Astrocyte of the spinal cord (primary cell): ENCODE results near the gene DCTPP1.
"Not testable (repeated sequence)": the region's sequence is repeated elsewhere in the genome, so short reads cannot be mapped to it uniquely, and the experiment has no call there.

Source experiments
- DNase-seq: peaks from one replicate; pipeline ENCODE4 v3.0.0; 2011; ENCODE audit warnings: low read depth, low spot score
- H3K4me3 ChIP-seq: 2 replicates; pipeline ENCODE4 v1.5.1; 2011; ENCODE audit warnings: low read depth, mild to moderate bottlenecking, low read length, moderate library complexity
- in situ Hi-C: cut with HindIII; loops from 2 replicates; pipeline ENCODE4 v1.10.0; 2017; ENCODE audit warnings: low sequenced_read_pairs
- TF ChIP-seq, protein P1 (sequence below): IDR thresholded peaks from 2 replicates; pipeline ENCODE4 v1.5.1; 2012; ENCODE audit warnings: low read depth, mild to moderate bottlenecking, low read length, inconsistent platforms

The DCTPP1 gene

DNA sequence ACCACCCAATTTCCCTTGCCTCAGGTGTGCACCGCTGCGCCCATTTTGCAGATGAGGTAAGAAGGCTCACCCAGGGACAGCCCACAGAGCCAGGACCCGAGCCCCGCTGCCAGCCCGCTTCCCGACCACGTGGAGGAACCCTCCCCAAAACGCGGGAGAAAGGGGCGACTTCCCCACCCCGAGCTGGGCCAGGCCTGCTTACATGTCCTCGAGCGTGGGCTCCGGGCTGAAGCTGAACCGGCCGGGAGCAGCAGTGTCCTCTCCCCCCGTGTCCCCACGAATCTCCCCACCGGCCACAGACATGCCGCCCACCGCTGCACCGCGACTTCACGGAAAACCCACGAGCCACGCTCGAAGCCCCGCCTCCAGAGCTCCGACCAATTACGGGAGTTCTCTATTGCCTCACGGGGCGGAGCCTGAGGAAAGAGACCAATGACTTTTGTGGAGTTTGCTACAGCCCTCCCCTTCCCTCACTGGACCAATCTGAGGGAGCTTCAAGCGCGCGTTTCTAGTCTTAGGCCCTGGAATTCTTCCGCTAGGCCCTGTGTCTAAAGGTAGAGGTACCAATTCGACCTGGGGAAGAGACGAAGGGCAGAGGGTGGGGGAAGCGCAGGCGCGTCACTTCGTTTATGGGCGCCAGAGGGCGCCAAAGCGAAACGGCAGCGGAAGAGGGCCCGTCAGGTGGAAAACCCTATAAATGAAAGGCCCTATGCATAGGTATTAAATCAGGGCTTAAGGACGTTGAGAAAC lies at the start of gene DCTPP1:
Gene DCTPP1 (minus strand): TSS at position 353 of the 750 bp plus-strand sequence. CDS start 50 bp downstream, at position 303.
- TF ChIP-seq, protein P1, sequence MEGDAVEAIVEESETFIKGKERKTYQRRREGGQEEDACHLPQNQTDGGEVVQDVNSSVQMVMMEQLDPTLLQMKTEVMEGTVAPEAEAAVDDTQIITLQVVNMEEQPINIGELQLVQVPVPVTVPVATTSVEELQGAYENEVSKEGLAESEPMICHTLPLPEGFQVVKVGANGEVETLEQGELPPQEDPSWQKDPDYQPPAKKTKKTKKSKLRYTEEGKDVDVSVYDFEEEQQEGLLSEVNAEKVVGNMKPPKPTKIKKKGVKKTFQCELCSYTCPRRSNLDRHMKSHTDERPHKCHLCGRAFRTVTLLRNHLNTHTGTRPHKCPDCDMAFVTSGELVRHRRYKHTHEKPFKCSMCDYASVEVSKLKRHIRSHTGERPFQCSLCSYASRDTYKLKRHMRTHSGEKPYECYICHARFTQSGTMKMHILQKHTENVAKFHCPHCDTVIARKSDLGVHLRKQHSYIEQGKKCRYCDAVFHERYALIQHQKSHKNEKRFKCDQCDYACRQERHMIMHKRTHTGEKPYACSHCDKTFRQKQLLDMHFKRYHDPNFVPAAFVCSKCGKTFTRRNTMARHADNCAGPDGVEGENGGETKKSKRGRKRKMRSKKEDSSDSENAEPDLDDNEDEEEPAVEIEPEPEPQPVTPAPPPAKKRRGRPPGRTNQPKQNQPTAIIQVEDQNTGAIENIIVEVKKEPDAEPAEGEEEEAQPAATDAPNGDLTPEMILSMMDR, result peak; percentile 71
- peak within 1 kb of the TSS; percentile 76 for H3K4me3 ChIP-seq
- DNase-seq, result peak; percentile 98
- in situ Hi-C loops, result no loop called here

GRCh38 chr16:30478766-30479478 lies 49.1 kb upstream of the DCTPP1 start:
- DNase-seq, result no peak
- TF ChIP-seq, protein P1, result no peak
- H3K4me3 ChIP-seq, result no peak overlapping the region
- in situ Hi-C loops, result no loop called here

DNA sequence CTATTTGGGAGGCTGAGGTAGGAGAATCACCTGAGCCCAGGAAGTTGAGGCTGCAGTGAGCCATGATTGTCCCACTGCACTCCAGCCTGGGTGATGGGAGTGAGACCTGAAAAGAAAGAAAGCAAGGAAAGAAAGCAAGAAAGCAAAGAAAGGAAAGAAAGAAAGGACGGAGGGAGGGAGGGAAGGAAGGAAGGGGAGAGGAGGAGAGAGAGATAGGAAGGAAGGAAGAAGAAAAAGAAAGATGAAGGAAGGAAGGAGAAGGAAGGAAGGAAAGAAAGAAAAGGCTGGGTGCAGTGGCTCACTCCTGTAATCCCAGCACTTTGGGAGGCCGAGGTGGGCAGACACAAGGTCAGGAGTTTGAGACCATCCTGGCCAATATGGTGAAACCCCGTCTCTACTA lies 47.9 kb upstream of the DCTPP1 start:
- in situ Hi-C loops, DNase-seq, H3K4me3 ChIP-seq: not testable (repeated sequence)

DNA sequence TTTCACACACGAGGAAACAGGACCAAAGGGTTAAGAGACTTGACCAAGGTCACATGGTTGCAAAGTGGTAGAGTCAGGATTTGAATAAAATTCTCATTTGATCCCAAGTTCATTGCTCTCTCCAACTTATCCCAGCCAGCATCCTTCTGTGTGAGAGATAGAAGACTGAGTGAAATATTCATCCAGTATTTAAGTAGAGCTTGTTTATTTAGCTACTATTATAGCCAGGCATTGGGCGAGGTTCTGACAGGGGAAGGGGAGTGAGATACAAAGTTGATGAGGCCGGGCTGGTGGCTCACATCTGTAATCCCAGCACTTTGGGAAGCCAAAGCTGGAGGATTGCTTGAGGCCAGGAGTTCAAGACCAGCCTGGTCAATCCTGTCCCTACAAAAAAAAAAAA lies 47.2 kb upstream of the DCTPP1 start:
- H3K4me3 ChIP-seq, result no peak overlapping the region
- in situ Hi-C loops, result no loop called here
- no peak for DNase-seq
- TF ChIP-seq, protein P1, result no peak

DNA sequence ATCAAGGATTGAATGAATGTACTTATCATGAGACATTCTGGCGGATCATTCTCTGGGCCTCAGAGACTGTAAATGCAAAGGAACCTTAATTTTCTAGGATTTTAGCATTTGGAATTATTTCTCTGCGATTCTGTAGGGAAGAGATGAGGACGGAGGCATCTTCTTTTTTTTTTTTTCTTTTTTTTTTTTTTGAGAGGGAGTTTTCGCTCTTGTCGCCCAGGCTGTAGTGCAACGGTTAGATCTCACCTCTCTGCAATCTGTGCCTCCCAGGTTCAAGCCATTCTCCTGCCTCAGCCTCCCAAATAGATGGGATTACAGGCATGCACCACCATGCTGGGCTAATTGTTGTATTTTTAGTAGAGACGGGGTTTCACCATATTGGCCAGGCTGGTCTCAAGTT lies 44.9 kb upstream of the DCTPP1 start:
- TF ChIP-seq, protein P1, result no peak
- DNase-seq, result no peak
- in situ Hi-C loops, result no loop called here
- H3K4me3 ChIP-seq, result no peak overlapping the region

DNA sequence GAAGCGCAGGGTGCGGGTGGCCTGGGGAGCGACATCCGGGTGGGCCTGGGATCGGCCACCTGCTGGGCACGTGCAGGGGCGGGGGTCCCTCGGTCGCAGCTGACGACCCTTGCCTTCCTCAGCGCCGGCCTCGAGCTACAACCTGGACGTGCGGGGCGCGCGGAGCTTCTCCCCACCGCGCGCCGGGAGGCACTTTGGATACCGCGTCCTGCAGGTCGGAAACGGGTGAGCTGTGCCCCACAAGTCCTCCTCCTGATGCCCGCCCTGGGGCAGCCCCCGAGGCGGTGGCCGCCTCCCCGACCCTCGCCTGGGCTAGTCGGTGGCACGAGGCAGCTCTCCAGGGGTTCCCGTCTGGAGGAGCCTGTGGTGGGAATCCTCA lies 44.2 kb upstream of the DCTPP1 start:
- TF ChIP-seq, protein P1, result no peak

More for the DNA sequence above, 44.2 kb upstream of the DCTPP1 start:
- no peak for DNase-seq
- in situ Hi-C loops, result no loop called here
- no peak overlapping the region for H3K4me3 ChIP-seq
